ENCODE results near the gene ZNF415.
A peak's percentile ranks its signal among the peaks of the same experiment; 100 is the strongest.
"Not testable (repeated sequence)": the region's sequence is repeated elsewhere in the genome, so short reads cannot be mapped to it uniquely, and the experiment has no call there.

The ZNF415 gene

GRCh38 chr19:53102756-53103233 lies 29.9 kb downstream of the ZNF415 start:
- DNase-seq (ENCODE audit: low read depth, low spot score): no peak

GRCh38 chr19:53102206-53102755 lies 30.4 kb downstream of the ZNF415 start:
- peak; percentile 39 for DNase-seq (ENCODE audit: low read depth, low spot score)

GRCh38 chr19:53101518-53101917 lies 31.2 kb downstream of the ZNF415 start:
- no peak for DNase-seq (ENCODE audit: low read depth, low spot score)

GRCh38 chr19:53098570-53098969 lies 34.1 kb downstream of the ZNF415 start:
- DNase-seq (ENCODE audit: low read depth, low spot score): not testable (repeated sequence)

- not testable (repeated sequence) for DNase-seq (ENCODE audit: low read depth, low spot score)
Observed at GRCh38 chr19:53096982-53097690, 35.6 kb downstream of the ZNF415 start.

GRCh38 chr19:53096579-53096978 lies 36.1 kb downstream of the ZNF415 start:
- not testable (repeated sequence) for DNase-seq (ENCODE audit: low read depth, low spot score)

GRCh38 chr19:53094754-53095575 lies 37.7 kb downstream of the ZNF415 start:
- DNase-seq (ENCODE audit: low read depth, low spot score): peak; percentile 78

- no peak for DNase-seq (ENCODE audit: low read depth, low spot score)
Observed at GRCh38 chr19:53092723-53093122, 40.0 kb downstream of the ZNF415 start.

GRCh38 chr19:53091413-53092254 lies 41.1 kb downstream of the ZNF415 start:
- DNase-seq (ENCODE audit: low read depth, low spot score): peak; percentile 93

- no peak for DNase-seq (ENCODE audit: low read depth, low spot score)
Observed at GRCh38 chr19:53088091-53088490, 44.6 kb downstream of the ZNF415 start.

- no peak for DNase-seq (ENCODE audit: low read depth, low spot score)
Observed at GRCh38 chr19:53086949-53087348, 45.8 kb downstream of the ZNF415 start.

- DNase-seq (ENCODE audit: low read depth, low spot score): no peak
Observed at GRCh38 chr19:53085496-53085895, 47.2 kb downstream of the ZNF415 start.

- no peak for DNase-seq (ENCODE audit: low read depth, low spot score)
Observed at GRCh38 chr19:53082929-53083328, 49.8 kb downstream of the ZNF415 start.

GRCh38 chr19:53079313-53079924 lies 53.3 kb downstream of the ZNF415 start:
- DNase-seq (ENCODE audit: low read depth, low spot score): no peak

- DNase-seq (ENCODE audit: low read depth, low spot score): no peak
Observed at GRCh38 chr19:53078668-53079067, 54.0 kb downstream of the ZNF415 start.

- DNase-seq (ENCODE audit: low read depth, low spot score): peak; percentile 94
Observed at GRCh38 chr19:53076984-53077383, 55.7 kb downstream of the ZNF415 start.

- no peak for DNase-seq (ENCODE audit: low read depth, low spot score)
Observed at GRCh38 chr19:53068834-53069233, 63.9 kb downstream of the ZNF415 start.

- no peak for DNase-seq (ENCODE audit: low read depth, low spot score)
Observed at GRCh38 chr19:53068199-53068598, 64.5 kb downstream of the ZNF415 start.

- DNase-seq (ENCODE audit: low read depth, low spot score): peak; percentile 88
Observed at GRCh38 chr19:53057904-53058580, 74.7 kb downstream of the ZNF415 start.
